ENCODE measurements around the gene DAPL1.
"Not testable (repeated sequence)": the region's sequence is repeated elsewhere in the genome, so short reads cannot be mapped to it uniquely, and the experiment has no call there.

GRCh38 chr2:158865469-158865868, 70.4 kb downstream of the DAPL1 start:
- TF ChIP-seq POLR2AphosphoS5 (IDR thresholded peaks at IDR 0.05; ENCODE audit: low read length); NFYB (IDR thresholded peaks at IDR 0.05; ENCODE audit: insufficient read depth, low read depth, low read length); TCF12 (IDR thresholded peaks at IDR 0.05; ENCODE audit: low read depth, low read length); CTCF (IDR thresholded peaks at IDR 0.05 in 2 of 3, conservative IDR thresholded peaks at IDR 0.05 in 1 of 3; ENCODE audit: control insufficient read depth in 2 of 3, extremely low read depth in 1 of 3, insufficient read depth in 1 of 3, low read depth in 3 of 3, low read length in 3 of 3); DPF2 (IDR thresholded peaks at IDR 0.05); TAF1 (IDR thresholded peaks at IDR 0.05; ENCODE audit: borderline replicate concordance, low read depth, low read length): not testable (repeated sequence)

Data from GM12878 (cell line).